Transverse colon (tissue), 4 donors: ENCODE measurements around the gene LPO.

Experiments
- POLR2AphosphoS5 ChIP-seq, 3 donors: sonication (generic); formaldehyde crosslinking; IDR thresholded peaks; one replicate each; pipeline ENCODE4 v1.6.1; 2016; ENCODE audit warnings: antibody characterized with exemption in 3 of 3
- TF ChIP-seq, protein P1 (sequence below), 5 experiments: fragments of 200-600 bp in 3 of 5; fragments of 450-650 bp in 2 of 5; sonication (generic) in 3 of 5; IDR thresholded peaks; 1 replicate in 2 of 5; 2 replicates in 3 of 5; pipeline ENCODE4 v1.5.1; 2016 to 2017; ENCODE audit warnings: antibody characterized with exemption in 5 of 5, inconsistent platforms in 3 of 5, mild to moderate bottlenecking in 2 of 5, moderate library complexity in 1 of 5

DNA sequence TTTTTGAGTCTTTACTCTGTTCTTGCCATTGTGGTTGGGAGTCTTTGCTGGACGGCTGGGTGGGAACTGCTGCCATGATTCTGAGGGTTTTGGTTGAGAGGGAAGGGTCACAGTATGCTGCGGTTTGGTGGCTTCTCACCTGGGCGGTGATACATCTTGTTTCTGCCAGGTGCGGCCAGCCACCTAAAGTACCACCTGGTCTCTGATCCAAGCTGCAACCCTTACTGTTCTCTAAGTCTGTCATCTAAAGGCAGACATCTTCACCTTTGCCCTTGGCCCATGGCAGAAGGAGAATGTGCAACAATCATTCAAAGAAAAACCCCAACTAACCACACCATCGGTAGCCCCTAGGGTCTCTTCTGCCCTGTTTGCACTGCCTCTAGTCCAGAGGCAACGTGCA lies 62.0 kb downstream of the LPO start:
- TF ChIP-seq, protein P1, sequence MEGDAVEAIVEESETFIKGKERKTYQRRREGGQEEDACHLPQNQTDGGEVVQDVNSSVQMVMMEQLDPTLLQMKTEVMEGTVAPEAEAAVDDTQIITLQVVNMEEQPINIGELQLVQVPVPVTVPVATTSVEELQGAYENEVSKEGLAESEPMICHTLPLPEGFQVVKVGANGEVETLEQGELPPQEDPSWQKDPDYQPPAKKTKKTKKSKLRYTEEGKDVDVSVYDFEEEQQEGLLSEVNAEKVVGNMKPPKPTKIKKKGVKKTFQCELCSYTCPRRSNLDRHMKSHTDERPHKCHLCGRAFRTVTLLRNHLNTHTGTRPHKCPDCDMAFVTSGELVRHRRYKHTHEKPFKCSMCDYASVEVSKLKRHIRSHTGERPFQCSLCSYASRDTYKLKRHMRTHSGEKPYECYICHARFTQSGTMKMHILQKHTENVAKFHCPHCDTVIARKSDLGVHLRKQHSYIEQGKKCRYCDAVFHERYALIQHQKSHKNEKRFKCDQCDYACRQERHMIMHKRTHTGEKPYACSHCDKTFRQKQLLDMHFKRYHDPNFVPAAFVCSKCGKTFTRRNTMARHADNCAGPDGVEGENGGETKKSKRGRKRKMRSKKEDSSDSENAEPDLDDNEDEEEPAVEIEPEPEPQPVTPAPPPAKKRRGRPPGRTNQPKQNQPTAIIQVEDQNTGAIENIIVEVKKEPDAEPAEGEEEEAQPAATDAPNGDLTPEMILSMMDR (IDR thresholded peaks at IDR 0.05), result no peak
- TF ChIP-seq POLR2AphosphoS5 (IDR thresholded peaks at IDR 0.05), result no peak
